HepG2 (cell line): ENCODE measurements around the gene FNDC3B. TPM values are rescaled to one million over a fixed set of nuclear protein-coding genes. Genes with fewer than 3 reads are reported as not detected.

Experiments used
- HNF1A ChIP-seq, 2 experiments: sonication (generic) in 1 of 2; formaldehyde crosslinking in 1 of 2; IDR thresholded peaks; 2 replicates each; pipeline versions ENCODE4 v1.4.0 to v1.6.1; 2016 to 2020; ENCODE audit warnings: borderline replicate concordance in 1 of 2, low read depth in 1 of 2, mild to moderate bottlenecking in 1 of 2, missing genetic modification reagents in 1 of 2
- SMC3 ChIP-seq: IDR thresholded peaks from 2 replicates; pipeline ENCODE4 v1.6.1; 2011; ENCODE audit warnings: low read length, improper control_type of control experiment
- TARDBP ChIP-seq: sonication (generic); formaldehyde crosslinking; IDR thresholded peaks from 2 replicates; pipeline ENCODE4 v1.8.0; 2022; ENCODE audit warnings: mild to moderate bottlenecking, missing genetic modification reagents
- TBX2 ChIP-seq: sonication (generic); formaldehyde crosslinking; IDR thresholded peaks from 2 replicates; pipeline ENCODE4 v1.5.0; 2020; ENCODE audit warnings: missing genetic modification reagents, mild to moderate bottlenecking, borderline replicate concordance
- THAP11 ChIP-seq: IDR thresholded peaks from 2 replicates; pipeline ENCODE4 v1.6.1; 2016; ENCODE audit warnings: missing biosample characterization, missing genetic modification reagents
- ZBTB44 ChIP-seq: sonication (generic); formaldehyde crosslinking; IDR thresholded peaks from 2 replicates; pipeline ENCODE4 v1.4.0; 2020; ENCODE audit warnings: missing genetic modification reagents
- ZHX2 ChIP-seq, 2 experiments: sonication (generic) in 1 of 2; formaldehyde crosslinking in 1 of 2; IDR thresholded peaks; 2 replicates each; pipeline versions ENCODE4 v1.6.1 to v1.9.0; 2014 to 2022; ENCODE audit warnings: antibody characterized with exemption in 1 of 2, borderline replicate concordance in 1 of 2, inconsistent platforms in 1 of 2, low read depth in 1 of 2, missing genetic modification reagents in 1 of 2
- ZNF30 ChIP-seq: sonication (generic); formaldehyde crosslinking; IDR thresholded peaks from 2 replicates; pipeline ENCODE4 v1.5.0; 2020; ENCODE audit warnings: mild to moderate bottlenecking, missing genetic modification reagents
- ZNF460 ChIP-seq: sonication (generic); formaldehyde crosslinking; IDR thresholded peaks from 2 replicates; pipeline ENCODE4 v1.5.1; 2020; ENCODE audit warnings: missing genetic modification reagents, mild to moderate bottlenecking, borderline replicate concordance
- ZNF574 ChIP-seq: sonication (generic); formaldehyde crosslinking; IDR thresholded peaks from 2 replicates; pipeline ENCODE4 v1.4.0; 2020; ENCODE audit warnings: missing genetic modification reagents
- ZNF678 ChIP-seq: sonication (generic); formaldehyde crosslinking; IDR thresholded peaks from 2 replicates; pipeline ENCODE4 v1.4.0; 2020; ENCODE audit warnings: mild to moderate bottlenecking, missing genetic modification reagents
- ZNF761 ChIP-seq: sonication (generic); formaldehyde crosslinking; conservative IDR thresholded peaks from 2 replicates; pipeline ENCODE4 v1.4.0; 2020; ENCODE audit warnings: mild to moderate bottlenecking, missing genetic modification reagents
- polyA plus RNA-seq, 8 experiments: library from polyadenylated mRNA; depleted of rRNA in 3 of 8; stranded (reverse) in 7 of 8; unstranded in 1 of 8; fragments of >200 nt; fragmentation: Illumina TruSeq in 4 of 8; extraction: Trizol in 4 of 8; gene quantifications; 2 replicates each; pipeline versions ENCODE4 v1.2.1 to v1.2.3, GENCODE V29; 2011 to 2016; ENCODE audit warnings: low read depth in 4 of 8, missing spikeins in 1 of 8, mixed read lengths in 1 of 8; ENCODE audit not compliant: insufficient read depth in 1 of 8
- total RNA-seq, 5 experiments: library from RNA; depleted of rRNA; stranded (reverse); fragments of >200 nt; fragmentation: Illumina TruSeq; extraction: Trizol; gene quantifications; 2 replicates each; pipeline ENCODE4 v1.2.3, GENCODE V29; 2016; ENCODE audit warnings: low read depth in 1 of 5

The FNDC3B gene
- total and polyA plus RNA-seq, 2 of the 13 experiments (the other 11 are each of a cell fraction or from before 2014, with no cell fraction given): 74.8 to 103 TPM

- TF ChIP-seq ZBTB44 (CRISPR knock-in tag): no peak
- no peak for TF ChIP-seq THAP11
- TF ChIP-seq HNF1A (IDR thresholded peaks at IDR 0.05; ENCODE audit: low read depth): 0 out of 2 replicates have a peak, but pooled peaks have one; percentile 42
- TF ChIP-seq HNF1A (CRISPR knock-in tag; IDR thresholded peaks at IDR 0.05; ENCODE audit: borderline replicate concordance): peak; percentile 24; the same call in 1 of the 2 replicates
- no peak for TF ChIP-seq ZNF761
- TF ChIP-seq TBX2: peak; percentile 72
- no peak for TF ChIP-seq SMC3
- TF ChIP-seq ZNF460 (CRISPR knock-in tag): no peak
- TF ChIP-seq ZNF678 (CRISPR knock-in tag): no peak
- TF ChIP-seq ZHX2 (IDR thresholded peaks at IDR 0.05; ENCODE audit: low read depth): no peak
- TF ChIP-seq ZHX2 (CRISPR knock-in tag; IDR thresholded peaks at IDR 0.05; ENCODE audit: borderline replicate concordance): 0 out of 2 replicates have a peak, but pooled peaks have one; percentile 29
- 0 out of 2 replicates have a peak, but pooled peaks have one; percentile 33 for TF ChIP-seq ZNF574 (CRISPR knock-in tag)
- TF ChIP-seq TARDBP (CRISPR knock-in tag): peak; percentile 49; the same call in 1 of the 2 replicates
- TF ChIP-seq ZNF30: no peak
Observed at GRCh38 chr3:172098698-172099494, 59.5 kb downstream of the FNDC3B start (continued).
